Measurements from ENCODE around the gene KCNJ16. TPM values are rescaled to one million over a fixed set of nuclear protein-coding genes. Genes with fewer than 3 reads are reported as not detected.
A peak's percentile ranks its signal among the peaks of the same experiment; 100 is the strongest.

KCNJ16 gene
- total RNA-seq, 4 donors from 2014 or later = 0.44 TPM; not detected in 3

DNA sequence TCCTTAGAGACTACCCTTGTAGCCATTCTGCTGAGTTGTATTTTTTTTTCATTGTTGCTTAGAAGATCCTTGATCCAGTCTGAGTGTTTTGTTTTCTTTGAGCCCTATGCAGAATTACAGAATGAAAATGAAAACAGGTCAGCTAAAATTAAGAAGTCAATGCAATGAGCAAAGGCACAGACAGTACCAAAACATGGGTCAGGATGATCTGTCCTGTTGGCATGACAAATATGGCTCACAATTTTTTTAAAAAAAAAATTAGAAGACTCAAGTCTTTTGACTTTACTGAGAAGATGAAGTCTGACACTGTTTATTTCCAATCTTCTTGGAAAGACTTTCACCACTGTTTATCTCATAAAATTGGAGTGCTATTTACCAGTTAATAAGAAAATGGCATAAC is 32.4 kb downstream of the KCNJ16 start:
- DNase-seq = no peak
- TF ChIP-seq, protein P1, sequence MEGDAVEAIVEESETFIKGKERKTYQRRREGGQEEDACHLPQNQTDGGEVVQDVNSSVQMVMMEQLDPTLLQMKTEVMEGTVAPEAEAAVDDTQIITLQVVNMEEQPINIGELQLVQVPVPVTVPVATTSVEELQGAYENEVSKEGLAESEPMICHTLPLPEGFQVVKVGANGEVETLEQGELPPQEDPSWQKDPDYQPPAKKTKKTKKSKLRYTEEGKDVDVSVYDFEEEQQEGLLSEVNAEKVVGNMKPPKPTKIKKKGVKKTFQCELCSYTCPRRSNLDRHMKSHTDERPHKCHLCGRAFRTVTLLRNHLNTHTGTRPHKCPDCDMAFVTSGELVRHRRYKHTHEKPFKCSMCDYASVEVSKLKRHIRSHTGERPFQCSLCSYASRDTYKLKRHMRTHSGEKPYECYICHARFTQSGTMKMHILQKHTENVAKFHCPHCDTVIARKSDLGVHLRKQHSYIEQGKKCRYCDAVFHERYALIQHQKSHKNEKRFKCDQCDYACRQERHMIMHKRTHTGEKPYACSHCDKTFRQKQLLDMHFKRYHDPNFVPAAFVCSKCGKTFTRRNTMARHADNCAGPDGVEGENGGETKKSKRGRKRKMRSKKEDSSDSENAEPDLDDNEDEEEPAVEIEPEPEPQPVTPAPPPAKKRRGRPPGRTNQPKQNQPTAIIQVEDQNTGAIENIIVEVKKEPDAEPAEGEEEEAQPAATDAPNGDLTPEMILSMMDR (IDR thresholded peaks at IDR 0.05) = no peak
- no peak for TF ChIP-seq POLR2A (IDR thresholded peaks at IDR 0.05)
- intact Hi-C loops (cut with DNase I) = no loop called here

DNA sequence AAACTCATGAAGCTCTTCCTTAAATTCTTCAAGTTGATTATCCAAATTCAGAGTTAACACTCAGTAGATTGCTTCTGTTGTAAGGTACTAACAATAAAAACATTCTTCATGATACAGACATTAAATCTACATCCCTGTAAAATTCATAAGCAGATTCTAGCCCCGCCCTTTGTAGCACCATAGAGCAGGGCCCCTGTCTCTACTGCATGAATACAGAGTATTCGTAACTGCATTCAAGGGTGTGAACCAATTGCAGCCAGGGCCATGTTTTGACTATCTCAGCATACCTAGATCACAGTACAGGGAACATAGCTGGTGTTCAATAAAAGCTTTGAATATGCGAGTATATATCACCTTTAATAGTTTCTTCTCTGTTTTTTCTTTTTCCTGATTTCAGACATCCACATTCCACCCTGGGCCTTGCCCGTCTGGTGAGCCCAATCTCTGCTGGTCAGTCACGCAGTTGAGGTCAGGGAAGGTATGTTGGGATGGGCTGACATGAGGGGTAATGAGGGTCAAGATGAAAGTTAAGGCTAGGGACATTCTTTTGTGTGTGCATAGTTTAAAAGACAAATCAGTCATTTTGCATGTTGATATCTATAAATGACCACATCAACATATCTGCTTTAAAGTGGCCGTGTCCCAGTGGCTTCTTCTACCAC is 33.0 kb downstream of the KCNJ16 start:
- DNase-seq = no peak
- TF ChIP-seq, protein P1 (IDR thresholded peaks at IDR 0.05) = no peak
- no peak for TF ChIP-seq POLR2A (IDR thresholded peaks at IDR 0.05)
- no peaks in the 10 kb centered on the region for H3K9me3 ChIP-seq
- no peak overlapping the region for H3K27ac ChIP-seq
- no peaks in the 10 kb centered on the region for H3K27me3 ChIP-seq
- H3K36me3 ChIP-seq = no peaks in the 10 kb centered on the region
- H3K4me1 ChIP-seq = peaks cover 0 to 7% (median 0%) of the 10 kb centered on the region in 3 donors
- WGBS, 2 donors = 84 to 94% methylated on average over 6 of the region's 6 CpGs
- no peak overlapping the region for H3K4me3 ChIP-seq
- intact Hi-C loops (cut with DNase I) = no loop called here

More for the DNA sequence above, 32.4 kb downstream of the KCNJ16 start:
- H3K36me3 ChIP-seq = no peaks in the 10 kb centered on the region
- no peak overlapping the region for H3K27ac ChIP-seq
- H3K27me3 ChIP-seq = no peaks in the 10 kb centered on the region
- peaks cover 0 to 7% (median 0%) of the 10 kb centered on the region in 3 donors for H3K4me1 ChIP-seq
- no peaks in the 10 kb centered on the region for H3K9me3 ChIP-seq
- H3K4me3 ChIP-seq = no peak overlapping the region

DNA sequence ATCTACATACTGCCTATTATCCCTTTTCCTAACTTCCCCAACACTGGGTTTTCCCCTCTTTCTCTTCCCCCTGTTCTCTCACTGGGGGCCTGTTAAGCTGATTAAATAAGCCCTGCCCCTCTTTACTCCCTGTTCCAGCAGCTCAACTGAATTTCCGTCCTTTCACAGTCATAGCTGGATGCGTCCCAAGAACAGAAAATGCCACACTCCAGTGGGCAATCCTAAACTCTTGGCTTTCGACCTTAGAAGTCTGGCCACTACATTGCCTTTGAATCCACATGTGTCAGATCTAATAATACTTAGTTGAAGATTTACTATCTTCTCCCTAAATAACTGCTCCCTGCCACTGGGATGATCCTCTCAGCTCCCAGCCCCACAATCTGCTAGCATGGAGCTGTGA is 34.5 kb downstream of the KCNJ16 start:
- no peak overlapping the region for H3K4me3 ChIP-seq

DNA sequence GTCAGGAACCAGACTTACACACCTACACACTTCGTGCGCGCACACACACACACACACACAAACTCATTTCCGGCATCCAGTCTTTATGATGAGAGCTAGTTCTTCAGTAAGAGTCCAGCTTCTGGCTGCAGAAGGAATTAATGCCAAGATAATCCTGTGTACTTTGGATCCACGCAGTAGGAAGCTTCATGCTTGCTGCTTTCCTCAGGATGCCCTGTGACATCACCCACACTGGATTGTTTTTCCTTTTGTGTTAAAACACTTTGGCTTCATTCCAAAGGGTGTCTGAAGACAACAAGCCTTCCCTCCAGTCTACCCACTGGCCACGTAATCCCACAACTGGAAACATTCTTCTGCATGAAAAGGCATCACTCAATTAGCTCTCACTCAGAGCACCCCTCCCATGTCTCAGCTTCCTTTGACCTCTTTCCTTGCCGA is 35.4 kb downstream of the KCNJ16 start:
- H3K9me3 ChIP-seq = no peaks in the 10 kb centered on the region
- no peak for DNase-seq
- 68 to 82% methylated on average over 7 of the region's 7 CpGs for WGBS, 2 donors

More for the DNA sequence above, 34.5 kb downstream of the KCNJ16 start:
- peak overlapping the region in 2 of 4 donors; percentile 49 to 53 for H3K27ac ChIP-seq
- H3K9me3 ChIP-seq = no peaks in the 10 kb centered on the region
- DNase-seq = no peak
- 68 to 77% methylated on average over 3 of the region's 3 CpGs for WGBS, 2 donors
- H3K27me3 ChIP-seq = no peaks in the 10 kb centered on the region
- peaks cover 0 to 7% (median 0%) of the 10 kb centered on the region in 3 donors for H3K4me1 ChIP-seq
- no peak for TF ChIP-seq POLR2A (IDR thresholded peaks at IDR 0.05)
- TF ChIP-seq, protein P1 (IDR thresholded peaks at IDR 0.05) = no peak
- intact Hi-C loops (cut with DNase I) = no loop called here
- no peaks in the 10 kb centered on the region for H3K36me3 ChIP-seq

DNA sequence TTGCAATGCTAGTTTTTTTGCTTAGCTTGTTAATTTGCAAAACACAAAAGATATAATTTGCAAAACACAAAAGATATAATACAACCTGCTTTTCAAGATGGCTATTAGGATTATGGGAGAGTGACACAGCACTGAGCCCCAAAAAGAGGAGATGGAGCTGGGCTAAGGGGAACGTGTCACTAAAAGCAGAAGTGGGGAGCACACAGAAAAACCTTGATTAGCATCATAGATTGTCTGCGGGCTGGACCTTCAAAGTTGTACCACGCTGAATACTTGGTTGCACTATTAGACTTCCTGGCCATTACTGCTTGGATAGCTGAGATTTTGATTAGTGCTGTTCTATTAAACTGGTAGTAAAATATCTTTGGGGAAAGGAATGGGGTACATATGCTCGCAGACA is 36.2 kb downstream of the KCNJ16 start:
- intact Hi-C loops (cut with DNase I) = no loop called here
- Histone ChIP-seq H3K27ac (peak overlapping the region in 1 of 4 donors; percentile 49), H3K4me1 (peaks cover 0 to 7% (median 0%) of the 10 kb centered on the region in 3 donors), H3K27me3 (no peaks in the 10 kb centered on the region), H3K9me3 (no peaks in the 10 kb centered on the region), H3K4me3 (no peak overlapping the region), H3K36me3 (no peaks in the 10 kb centered on the region)
- WGBS, 2 donors = 80 to 91% methylated on average over 4 of the region's 4 CpGs
- TF ChIP-seq POLR2A (IDR thresholded peaks at IDR 0.05) = no peak
- TF ChIP-seq, protein P1 (IDR thresholded peaks at IDR 0.05) = no peak
- DNase-seq = no peak

More for the DNA sequence above, 35.4 kb downstream of the KCNJ16 start:
- peak overlapping the region in 2 of 4 donors; percentile 49 to 53 for H3K27ac ChIP-seq
- H3K36me3 ChIP-seq = no peaks in the 10 kb centered on the region
- intact Hi-C loops (cut with DNase I) = no loop called here
- H3K27me3 ChIP-seq = no peaks in the 10 kb centered on the region
- TF ChIP-seq POLR2A (IDR thresholded peaks at IDR 0.05) = no peak
- TF ChIP-seq, protein P1 (IDR thresholded peaks at IDR 0.05) = no peak
- no peak overlapping the region for H3K4me3 ChIP-seq
- peaks cover 0 to 7% (median 0%) of the 10 kb centered on the region in 3 donors for H3K4me1 ChIP-seq

Measured in esophagus squamous epithelium (tissue), 5 donors.